Measurements from ENCODE around the gene SORBS2. TPM values are rescaled to one million over a fixed set of nuclear protein-coding genes. Genes with fewer than 3 reads are reported as not detected.

The SORBS2 gene
- polyA plus RNA-seq, 1 donor from 2014 or later, result 46.0 TPM

- no peak overlapping the region for H2AFZ ChIP-seq (ENCODE audit: low read depth, low read length)
- peaks cover 4% of the 10 kb centered on the region for H3K79me2 ChIP-seq (replicated peaks; ENCODE audit: insufficient read depth, low read length)
- H3K27me3 ChIP-seq (ENCODE audit: insufficient read depth, low read depth, low read length), result no peaks in the 10 kb centered on the region
- no peaks in the 10 kb centered on the region for H3K36me3 ChIP-seq (ENCODE audit: insufficient read depth, low read length)
- no peaks in the 10 kb centered on the region for H3K9me2 ChIP-seq (ENCODE audit: insufficient read depth, low read length)
- H3K9ac ChIP-seq (ENCODE audit: low read length), result no peak overlapping the region
- no peaks in the 10 kb centered on the region for H3F3A ChIP-seq (ENCODE audit: insufficient read depth, low read length, poor library complexity, severe bottlenecking)
- TF ChIP-seq EP300 (conservative IDR thresholded peaks at IDR 0.05; ENCODE audit: poor library complexity, severe bottlenecking), result no peak
- no peak for TF ChIP-seq POLR2AphosphoS5 (IDR thresholded peaks at IDR 0.05)
- TF ChIP-seq EZH2 (IDR thresholded peaks at IDR 0.05; ENCODE audit: borderline replicate concordance, insufficient read depth, low read length, poor library complexity, severe bottlenecking), result no peak
- TF ChIP-seq, protein P1, sequence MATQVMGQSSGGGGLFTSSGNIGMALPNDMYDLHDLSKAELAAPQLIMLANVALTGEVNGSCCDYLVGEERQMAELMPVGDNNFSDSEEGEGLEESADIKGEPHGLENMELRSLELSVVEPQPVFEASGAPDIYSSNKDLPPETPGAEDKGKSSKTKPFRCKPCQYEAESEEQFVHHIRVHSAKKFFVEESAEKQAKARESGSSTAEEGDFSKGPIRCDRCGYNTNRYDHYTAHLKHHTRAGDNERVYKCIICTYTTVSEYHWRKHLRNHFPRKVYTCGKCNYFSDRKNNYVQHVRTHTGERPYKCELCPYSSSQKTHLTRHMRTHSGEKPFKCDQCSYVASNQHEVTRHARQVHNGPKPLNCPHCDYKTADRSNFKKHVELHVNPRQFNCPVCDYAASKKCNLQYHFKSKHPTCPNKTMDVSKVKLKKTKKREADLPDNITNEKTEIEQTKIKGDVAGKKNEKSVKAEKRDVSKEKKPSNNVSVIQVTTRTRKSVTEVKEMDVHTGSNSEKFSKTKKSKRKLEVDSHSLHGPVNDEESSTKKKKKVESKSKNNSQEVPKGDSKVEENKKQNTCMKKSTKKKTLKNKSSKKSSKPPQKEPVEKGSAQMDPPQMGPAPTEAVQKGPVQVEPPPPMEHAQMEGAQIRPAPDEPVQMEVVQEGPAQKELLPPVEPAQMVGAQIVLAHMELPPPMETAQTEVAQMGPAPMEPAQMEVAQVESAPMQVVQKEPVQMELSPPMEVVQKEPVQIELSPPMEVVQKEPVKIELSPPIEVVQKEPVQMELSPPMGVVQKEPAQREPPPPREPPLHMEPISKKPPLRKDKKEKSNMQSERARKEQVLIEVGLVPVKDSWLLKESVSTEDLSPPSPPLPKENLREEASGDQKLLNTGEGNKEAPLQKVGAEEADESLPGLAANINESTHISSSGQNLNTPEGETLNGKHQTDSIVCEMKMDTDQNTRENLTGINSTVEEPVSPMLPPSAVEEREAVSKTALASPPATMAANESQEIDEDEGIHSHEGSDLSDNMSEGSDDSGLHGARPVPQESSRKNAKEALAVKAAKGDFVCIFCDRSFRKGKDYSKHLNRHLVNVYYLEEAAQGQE (IDR thresholded peaks at IDR 0.05; ENCODE audit: borderline replicate concordance), result no peak
- no peak for TF ChIP-seq RAD21 (conservative IDR thresholded peaks at IDR 0.05)
- TF ChIP-seq TAF1 (IDR thresholded peaks at IDR 0.05; ENCODE audit: low read depth), result no peak
- H3K27ac ChIP-seq (ENCODE audit: low read length), result no peak overlapping the region
- H4K20me1 ChIP-seq (ENCODE audit: insufficient read depth), result no peaks in the 10 kb centered on the region
- no peaks in the 10 kb centered on the region for H3K9me3 ChIP-seq (ENCODE audit: low read length)
- H3K4me3 ChIP-seq (ENCODE audit: low read length), result no peak overlapping the region
- H3K4me2 ChIP-seq (ENCODE audit: low read length), result no peak overlapping the region
Measured at GRCh38 chr4:185771711-185772390, 40.1 kb downstream of the SORBS2 start.

GRCh38 chr4:185767528-185767927, 44.5 kb downstream of the SORBS2 start:
- peaks cover 7% of the 10 kb centered on the region for H3K79me2 ChIP-seq (replicated peaks; ENCODE audit: insufficient read depth, low read length)
- H3K4me2 ChIP-seq (ENCODE audit: low read length), result no peak overlapping the region
- no peaks in the 10 kb centered on the region for H3K9me3 ChIP-seq (ENCODE audit: low read length)
- no peaks in the 10 kb centered on the region for H3K27me3 ChIP-seq (ENCODE audit: insufficient read depth, low read depth, low read length)
- TF ChIP-seq, protein P1 (IDR thresholded peaks at IDR 0.05; ENCODE audit: borderline replicate concordance), result no peak
- TF ChIP-seq TAF1 (IDR thresholded peaks at IDR 0.05; ENCODE audit: low read depth), result no peak
- no peak for TF ChIP-seq SMC3 (conservative IDR thresholded peaks at IDR 0.05; ENCODE audit: poor library complexity)
- TF ChIP-seq POLR2AphosphoS5 (IDR thresholded peaks at IDR 0.05), result no peak
- no peak for TF ChIP-seq MXI1 (conservative IDR thresholded peaks at IDR 0.05; ENCODE audit: poor library complexity, severe bottlenecking)
- TF ChIP-seq EZH2 (IDR thresholded peaks at IDR 0.05; ENCODE audit: borderline replicate concordance, insufficient read depth, low read length, poor library complexity, severe bottlenecking), result no peak
- TF ChIP-seq, protein P2, sequence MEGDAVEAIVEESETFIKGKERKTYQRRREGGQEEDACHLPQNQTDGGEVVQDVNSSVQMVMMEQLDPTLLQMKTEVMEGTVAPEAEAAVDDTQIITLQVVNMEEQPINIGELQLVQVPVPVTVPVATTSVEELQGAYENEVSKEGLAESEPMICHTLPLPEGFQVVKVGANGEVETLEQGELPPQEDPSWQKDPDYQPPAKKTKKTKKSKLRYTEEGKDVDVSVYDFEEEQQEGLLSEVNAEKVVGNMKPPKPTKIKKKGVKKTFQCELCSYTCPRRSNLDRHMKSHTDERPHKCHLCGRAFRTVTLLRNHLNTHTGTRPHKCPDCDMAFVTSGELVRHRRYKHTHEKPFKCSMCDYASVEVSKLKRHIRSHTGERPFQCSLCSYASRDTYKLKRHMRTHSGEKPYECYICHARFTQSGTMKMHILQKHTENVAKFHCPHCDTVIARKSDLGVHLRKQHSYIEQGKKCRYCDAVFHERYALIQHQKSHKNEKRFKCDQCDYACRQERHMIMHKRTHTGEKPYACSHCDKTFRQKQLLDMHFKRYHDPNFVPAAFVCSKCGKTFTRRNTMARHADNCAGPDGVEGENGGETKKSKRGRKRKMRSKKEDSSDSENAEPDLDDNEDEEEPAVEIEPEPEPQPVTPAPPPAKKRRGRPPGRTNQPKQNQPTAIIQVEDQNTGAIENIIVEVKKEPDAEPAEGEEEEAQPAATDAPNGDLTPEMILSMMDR (IDR thresholded peaks at IDR 0.05; ENCODE audit: poor library complexity, severe bottlenecking), result no peak
- TF ChIP-seq RAD21 (conservative IDR thresholded peaks at IDR 0.05), result no peak
- TF ChIP-seq EP300 (conservative IDR thresholded peaks at IDR 0.05; ENCODE audit: poor library complexity, severe bottlenecking), result no peak
- H3K9me2 ChIP-seq (ENCODE audit: insufficient read depth, low read length), result no peaks in the 10 kb centered on the region
- no peak overlapping the region for H3K27ac ChIP-seq (ENCODE audit: low read length)
- H3K36me3 ChIP-seq (ENCODE audit: insufficient read depth, low read length), result no peaks in the 10 kb centered on the region
- H2AFZ ChIP-seq (ENCODE audit: low read depth, low read length), result no peak overlapping the region
- H3F3A ChIP-seq (ENCODE audit: insufficient read depth, low read length, poor library complexity, severe bottlenecking), result no peaks in the 10 kb centered on the region
- no peak overlapping the region for H3K9ac ChIP-seq (ENCODE audit: low read length)
- H3K4me3 ChIP-seq (ENCODE audit: low read length), result no peak overlapping the region
- H4K20me1 ChIP-seq (ENCODE audit: insufficient read depth), result no peaks in the 10 kb centered on the region
